ENCODE data around the gene MUTYH. TPM values are rescaled to one million over a fixed set of nuclear protein-coding genes. Genes with fewer than 3 reads are reported as not detected.
A peak's percentile ranks its signal among the peaks of the same experiment; 100 is the strongest.
"Not testable (repeated sequence)": the region's sequence is repeated elsewhere in the genome, so short reads cannot be mapped to it uniquely, and the experiment has no call there.

MUTYH gene
- total RNA-seq, 1 donor from 2014 or later, result 55.6 TPM

DNA sequence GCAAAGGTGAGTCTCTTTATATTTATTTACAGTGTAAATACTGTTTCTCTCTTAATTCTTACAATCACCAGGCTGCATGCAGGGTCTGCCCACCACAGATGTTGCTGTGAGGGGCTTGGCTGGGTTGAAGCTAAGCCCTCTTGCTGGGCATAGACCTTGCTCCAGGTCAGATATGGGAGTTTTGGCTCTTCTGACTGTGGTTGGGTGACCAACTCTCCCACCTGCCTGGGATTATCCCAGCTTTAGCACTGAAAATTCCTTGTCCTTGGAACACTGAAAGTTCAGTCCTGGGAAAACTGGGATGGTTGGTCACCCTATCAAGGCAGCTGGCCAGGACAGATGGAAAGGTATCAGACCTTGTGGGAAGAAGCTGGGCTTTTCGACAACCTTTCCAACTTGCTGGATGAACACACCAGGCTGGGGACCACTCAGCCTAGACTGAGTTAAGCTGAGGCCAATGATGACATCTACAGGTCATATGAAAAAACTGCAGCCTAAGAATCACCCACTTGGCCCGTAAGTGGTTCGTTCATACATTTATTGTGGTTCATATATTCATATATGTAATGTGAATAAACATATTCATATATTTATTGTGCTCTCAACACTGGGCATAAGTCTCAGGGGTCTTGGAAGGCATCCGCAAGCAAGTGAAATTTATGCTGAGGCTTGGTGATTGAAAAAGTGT is 40.1 kb downstream of the MUTYH start:
- Mint-ChIP-seq H3K4me3 (no peak overlapping the region), H3K27me3 (no peaks in the 10 kb centered on the region), H3K36me3 (ENCODE audit: low read depth) (no peaks in the 10 kb centered on the region), H3K9me3 (no peaks in the 10 kb centered on the region), H3K27ac (no peak overlapping the region), H3K4me1 (peaks cover 22% of the 10 kb centered on the region)
- DNase-seq, result peak; percentile 80
- intact Hi-C loops (cut with micrococcal nuclease), result loop anchor here (1.0 to 5.0 kb wide), 5 partner anchors 282 to 498 kb away; partner anchors contain the start of genes NASP and PLK3

DNA sequence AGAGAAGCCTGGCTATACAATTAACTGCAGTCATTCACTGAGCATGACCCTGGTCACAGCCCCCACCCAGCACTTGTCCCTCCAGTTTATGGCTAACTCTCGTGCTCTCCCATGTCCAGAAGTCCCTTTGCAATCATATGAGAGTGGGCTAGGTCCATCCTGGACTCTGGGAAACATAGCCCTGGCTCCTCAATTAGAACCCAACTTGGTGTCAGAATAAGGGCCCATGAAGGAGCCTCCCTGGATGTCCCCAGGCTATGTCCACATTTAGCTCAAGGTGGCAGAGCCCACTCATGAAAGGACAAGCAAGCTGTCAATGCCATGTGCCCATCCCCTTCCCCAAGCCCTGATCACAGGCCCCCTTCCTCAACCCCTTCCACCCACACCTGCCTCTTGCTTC is 40.9 kb downstream of the MUTYH start:
- no peaks in the 10 kb centered on the region for H3K36me3 Mint-ChIP-seq (ENCODE audit: low read depth)
- H3K9me3 Mint-ChIP-seq, result no peaks in the 10 kb centered on the region
- no peak overlapping the region for H3K4me3 Mint-ChIP-seq
- intact Hi-C loops (cut with micrococcal nuclease), result no loop called here
- H3K27ac Mint-ChIP-seq, result no peak overlapping the region
- peaks cover 15% of the 10 kb centered on the region for H3K4me1 Mint-ChIP-seq
- no peaks in the 10 kb centered on the region for H3K27me3 Mint-ChIP-seq
- no peak for DNase-seq

DNA sequence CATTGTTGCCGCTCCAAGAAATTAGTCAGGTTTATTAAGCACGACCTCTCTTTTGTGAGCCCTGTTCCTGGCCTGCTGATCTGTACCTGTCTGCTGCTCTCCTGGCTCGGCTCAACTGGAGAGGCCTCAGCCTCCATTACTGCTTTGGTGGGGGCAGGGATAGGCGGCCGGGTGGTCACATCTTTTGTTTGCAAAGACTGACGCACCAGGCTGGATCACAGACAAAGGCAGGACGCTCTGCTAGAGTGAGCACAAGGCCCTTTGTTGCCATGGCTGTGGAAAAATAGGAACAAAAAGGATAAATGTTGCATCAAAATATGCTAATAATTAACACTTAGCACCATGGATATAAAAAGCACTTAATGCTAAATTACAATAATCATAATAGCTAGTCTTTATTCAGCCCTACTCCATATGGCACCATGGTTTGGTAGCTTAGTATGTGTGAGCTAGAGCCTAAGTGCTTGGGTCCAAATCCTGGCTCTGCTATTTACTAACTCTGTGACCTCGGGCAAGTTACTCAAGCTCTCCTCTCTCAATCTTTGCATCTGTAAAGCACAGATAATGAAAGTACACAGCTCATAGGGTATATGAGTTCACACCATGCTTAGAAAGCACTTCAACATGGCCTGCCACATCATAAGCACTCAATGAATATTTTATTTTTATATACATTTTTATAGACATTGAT is 42.4 kb downstream of the MUTYH start:
- Mint-ChIP-seq H3K27ac (no peak overlapping the region), H3K36me3 (ENCODE audit: low read depth) (no peaks in the 10 kb centered on the region), H3K27me3 (no peaks in the 10 kb centered on the region), H3K4me3 (no peak overlapping the region), H3K9me3 (no peaks in the 10 kb centered on the region), H3K4me1 (peaks cover 9% of the 10 kb centered on the region)
- no peak for DNase-seq
- intact Hi-C loops (cut with micrococcal nuclease), result no loop called here

DNA sequence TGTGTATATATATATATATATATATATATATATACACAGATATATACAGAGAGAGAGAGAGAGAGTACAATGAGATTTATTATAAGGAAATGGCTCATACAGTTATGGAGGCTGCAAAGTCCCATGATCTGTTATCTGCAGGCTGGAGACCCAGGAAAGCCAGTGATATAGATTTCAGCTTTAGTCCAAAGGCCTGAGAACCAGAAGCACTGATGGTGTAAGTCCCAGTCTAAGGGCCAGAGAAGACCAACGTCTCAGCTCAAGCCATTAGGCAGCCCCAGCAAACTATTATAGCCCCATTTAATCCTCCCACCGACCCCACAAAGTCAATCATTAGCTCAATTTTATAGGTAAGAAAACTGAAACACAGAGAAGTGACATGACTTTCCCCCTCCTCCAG is 48.5 kb downstream of the MUTYH start:
- intact Hi-C loops (cut with micrococcal nuclease), result no loop called here
- Mint-ChIP-seq H3K27me3 (peaks cover 6% of the 10 kb centered on the region), H3K4me1 (no peaks in the 10 kb centered on the region), H3K4me3 (no peak overlapping the region), H3K9me3 (no peaks in the 10 kb centered on the region), H3K27ac (no peak overlapping the region), H3K36me3 (ENCODE audit: low read depth) (no peaks in the 10 kb centered on the region)
- no peak for DNase-seq

DNA sequence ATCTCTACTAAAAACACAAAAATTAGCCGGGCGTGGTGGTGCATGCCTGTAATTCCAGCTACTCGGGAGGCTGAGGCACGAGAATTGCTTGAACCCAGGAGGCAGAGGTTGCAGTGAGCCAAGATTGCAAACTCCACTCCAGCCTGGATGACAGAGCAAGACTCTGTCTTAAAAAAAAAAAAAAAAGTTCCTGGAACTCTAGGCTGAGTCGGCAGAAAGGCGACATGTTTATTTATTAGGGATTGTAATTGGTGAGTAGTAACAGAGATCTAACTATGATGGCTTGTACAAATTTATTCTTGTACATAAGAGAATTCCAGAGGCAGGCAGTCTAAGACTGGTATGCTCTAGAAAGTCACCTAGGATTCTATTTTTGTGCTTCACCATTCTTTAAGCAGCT is 49.2 kb downstream of the MUTYH start:
- H3K36me3 Mint-ChIP-seq (ENCODE audit: low read depth); H3K9me3 Mint-ChIP-seq; intact Hi-C loops (cut with micrococcal nuclease); H3K4me1 Mint-ChIP-seq; H3K4me3 Mint-ChIP-seq; DNase-seq; H3K27ac Mint-ChIP-seq; H3K27me3 Mint-ChIP-seq: not testable (repeated sequence)

- H3K4me3 Mint-ChIP-seq; H3K4me1 Mint-ChIP-seq; H3K27ac Mint-ChIP-seq; intact Hi-C loops (cut with micrococcal nuclease); DNase-seq; H3K9me3 Mint-ChIP-seq; H3K36me3 Mint-ChIP-seq (ENCODE audit: low read depth): not testable (repeated sequence)
- H3K27me3 Mint-ChIP-seq, result peaks cover 11% of the 10 kb centered on the region
Measured at GRCh38 chr1:45286521-45286920, 53.7 kb downstream of the MUTYH start.

DNA sequence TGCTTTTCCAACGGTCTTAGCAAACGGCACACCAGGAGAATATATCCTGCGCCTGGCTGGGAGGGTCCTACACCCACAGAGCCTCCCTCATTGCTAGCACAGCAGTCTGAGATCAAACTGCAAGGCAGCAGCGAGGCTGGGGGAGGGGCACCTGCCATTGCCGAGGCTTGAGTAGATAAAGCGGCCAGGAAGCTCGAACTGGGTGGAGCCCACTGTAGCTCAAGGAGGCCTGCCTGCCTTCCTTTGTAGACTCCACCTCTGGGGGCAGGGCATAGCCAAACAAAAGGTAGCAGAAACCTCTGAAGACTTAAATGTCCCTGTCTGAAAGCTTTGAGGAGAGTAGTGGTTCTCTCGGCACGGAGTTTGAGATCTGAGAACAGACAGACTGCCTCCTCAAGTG is 55.4 kb downstream of the MUTYH start:
- H3K4me3 Mint-ChIP-seq; H3K9me3 Mint-ChIP-seq; H3K4me1 Mint-ChIP-seq; DNase-seq; H3K36me3 Mint-ChIP-seq (ENCODE audit: low read depth); H3K27ac Mint-ChIP-seq; intact Hi-C loops (cut with micrococcal nuclease): not testable (repeated sequence)
- H3K27me3 Mint-ChIP-seq, result peaks cover 11% of the 10 kb centered on the region

- Mint-ChIP-seq H3K27ac (no peak overlapping the region), H3K36me3 (ENCODE audit: low read depth) (no peaks in the 10 kb centered on the region), H3K4me3 (no peak overlapping the region), H3K4me1 (no peaks in the 10 kb centered on the region), H3K27me3 (peaks cover 16% of the 10 kb centered on the region), H3K9me3 (peaks cover 4% of the 10 kb centered on the region)
- no peak for DNase-seq
- intact Hi-C loops (cut with micrococcal nuclease), result no loop called here
Measured at GRCh38 chr1:45282351-45282750, 57.9 kb downstream of the MUTYH start.

Other genes starting within 250 kb of the MUTYH start
- 0.12 and 0.14 TPM in 2 replicates for gene ZSWIM5, start 133.8 kb downstream of the MUTYH start, total RNA-seq
- 39.6 and 39.8 TPM in 2 replicates for gene HPDL, start 13.5 kb downstream of the MUTYH start, total RNA-seq
- 38.2 and 44.8 TPM in 2 replicates for gene TOE1, start 270 bp downstream of the MUTYH start, total RNA-seq
- 1.7 and 2.6 TPM in 2 replicates for gene TESK2, start 150.7 kb upstream of the MUTYH start, total RNA-seq
- 2.5 TPM in 2 replicates for gene CCDC163, start 159.6 kb upstream of the MUTYH start, total RNA-seq
- 9.2 and 9.9 TPM in 2 replicates for gene MMACHC, start 159.9 kb upstream of the MUTYH start, total RNA-seq
- gene PRDX1, start 181.4 kb upstream of the MUTYH start, total RNA-seq, result 682 and 710 TPM in 2 replicates
- 193 and 199 TPM in 2 replicates for gene AKR1A1, start 210.4 kb upstream of the MUTYH start, total RNA-seq
- 263 and 295 TPM in 2 replicates for gene NASP, start 243.6 kb upstream of the MUTYH start, total RNA-seq

All from activated CD4-positive, alpha-beta T cell treated with anti-CD3 and anti-CD28 coated beads, Interleukin-2, amount 10 ng/mL, durations not matched to agents 24 days and 14 days (primary cell).